Liver (tissue), 9 donors: ENCODE measurements around the gene EFCC1. TPM values are rescaled to one million over a fixed set of nuclear protein-coding genes. Genes with fewer than 3 reads are reported as not detected.

Experiments used
- DNase-seq: peaks from one replicate; pipeline ENCODE4 v3.0.0-alpha.2; 2017; ENCODE audit warnings: low spot score
- H3K27ac ChIP-seq, 2 donors: one replicate each; pipeline ENCODE4 v1.7.0; 2013; ENCODE audit warnings: inconsistent platforms in 2 of 2, low read length in 2 of 2, control low read depth in 1 of 2, low read depth in 1 of 2, mild to moderate bottlenecking in 1 of 2
- H3K27me3 ChIP-seq, 4 donors: one replicate each; pipeline versions ENCODE4 v1.6.1 to v1.7.0; 2013; ENCODE audit warnings: low read length in 3 of 4, inconsistent platforms in 1 of 4, mild to moderate bottlenecking in 1 of 4, moderate library complexity in 1 of 4; ENCODE audit not compliant: control insufficient read depth in 4 of 4, insufficient read depth in 4 of 4
- H3K36me3 ChIP-seq, 4 donors: one replicate each; pipeline versions ENCODE4 v1.6.1 to v1.7.0; 2013; ENCODE audit warnings: low read length in 3 of 4, mild to moderate bottlenecking in 3 of 4, low read depth in 1 of 4, moderate library complexity in 1 of 4; ENCODE audit not compliant: control insufficient read depth in 4 of 4, insufficient read depth in 3 of 4
- H3K4me1 ChIP-seq, 4 donors: one replicate each; pipeline versions ENCODE4 v1.6.1 to v1.7.0; 2013; ENCODE audit warnings: low read length in 3 of 4, mild to moderate bottlenecking in 3 of 4, moderate library complexity in 1 of 4; ENCODE audit not compliant: control insufficient read depth in 4 of 4, insufficient read depth in 4 of 4
- H3K4me3 ChIP-seq, 3 donors: one replicate each; pipeline versions ENCODE4 v1.6.1 to v1.7.0; 2013; ENCODE audit warnings: low read length in 3 of 3, control low read depth in 1 of 3, low read depth in 1 of 3, mild to moderate bottlenecking in 1 of 3
- H3K9ac ChIP-seq, 2 donors: one replicate each; pipeline ENCODE4 v1.7.0; 2013; ENCODE audit warnings: low read length in 2 of 2, mild to moderate bottlenecking in 2 of 2, moderate library complexity in 2 of 2, control low read depth in 1 of 2, low read depth in 1 of 2
- H3K9me3 ChIP-seq, 4 donors: one replicate each; pipeline versions ENCODE4 v1.6.1 to v1.7.0; 2013; ENCODE audit warnings: low read length in 3 of 4; ENCODE audit not compliant: control insufficient read depth in 4 of 4
- CTCF ChIP-seq: fragments of 150-350 bp; IDR thresholded peaks from 2 replicates; pipeline ENCODE4 v1.5.1; 2017; ENCODE audit warnings: improper control_type of control experiment, low read depth, low read length; ENCODE audit not compliant: missing input control
- EGR1 ChIP-seq, 2 donors: IDR thresholded peaks; 2 replicates each; pipeline ENCODE4 v1.6.1; 2016 to 2018; ENCODE audit warnings: antibody characterized with exemption in 2 of 2, low read depth in 2 of 2
- FOXA1 ChIP-seq: IDR thresholded peaks from 2 replicates; pipeline ENCODE4 v1.6.1; 2016; ENCODE audit warnings: antibody characterized with exemption
- FOXA2 ChIP-seq: IDR thresholded peaks from 2 replicates; pipeline ENCODE4 v1.6.1; 2016; ENCODE audit warnings: antibody characterized with exemption
- GABPA ChIP-seq, 2 donors: IDR thresholded peaks in 1 of 2; conservative IDR thresholded peaks in 1 of 2; 2 replicates each; pipeline ENCODE4 v1.6.1; 2016; ENCODE audit warnings: antibody characterized with exemption in 2 of 2, mild to moderate bottlenecking in 1 of 2, moderate library complexity in 1 of 2
- JUND ChIP-seq, 2 donors: IDR thresholded peaks; 2 replicates each; pipeline ENCODE4 v1.6.1; 2016; ENCODE audit warnings: antibody characterized with exemption in 2 of 2
- RXRA ChIP-seq, 2 donors: IDR thresholded peaks; 2 replicates each; pipeline ENCODE4 v1.6.1; 2017 to 2018; ENCODE audit warnings: antibody characterized with exemption in 2 of 2, mild to moderate bottlenecking in 1 of 2
- SP1 ChIP-seq: IDR thresholded peaks from 2 replicates; pipeline ENCODE4 v1.6.1; 2018; ENCODE audit warnings: antibody characterized with exemption, mild to moderate bottlenecking
- TAF1 ChIP-seq: conservative IDR thresholded peaks from 2 replicates; pipeline ENCODE4 v1.6.1; 2016; ENCODE audit warnings: antibody characterized with exemption, mild to moderate bottlenecking
- WGBS: extraction: QIAGEN DNeasy Blood & Tissue Kit; methylation state at CpG from one replicate; pipeline ENCODE4 v1.1.7; 2013; 5-methylcytosine and 5-hydroxymethylcytosine counted together
- polyA plus RNA-seq, 2 donors: library from polyadenylated mRNA; stranded (reverse) in 1 of 2; unstranded in 1 of 2; fragments of 200-250 nt in 1 of 2; fragments of >200 nt in 1 of 2; fragmentation: Nextera tagmentation in 1 of 2; extraction: Ambion mirVana in 1 of 2; gene quantifications; one replicate each; pipeline versions ENCODE4 v1.2.1 to v1.2.3, GENCODE V29; 2013 to 2015
- total RNA-seq, 2 donors: library from RNA; depleted of rRNA; stranded (reverse); fragments of >200 nt; gene quantifications; one replicate each; pipeline ENCODE4 v1.2.3, GENCODE V29; 2014
- TF ChIP-seq, protein P1 (sequence below): IDR thresholded peaks from 2 replicates; pipeline ENCODE4 v1.6.1; 2016; ENCODE audit warnings: antibody characterized with exemption
- TF ChIP-seq, protein P2 (sequence below): IDR thresholded peaks from 2 replicates; pipeline ENCODE4 v1.6.1; 2016; ENCODE audit warnings: antibody characterized with exemption, mild to moderate bottlenecking
- donor health status: healthy.
- donor health status: healthy.
- donor health status: healthy.
- donor health status: healthy.
- donor health status: healthy.

The EFCC1 gene
- total and polyA plus RNA-seq, 4 donors = 0.08 to 1.0 (median 0.24) TPM

DNA sequence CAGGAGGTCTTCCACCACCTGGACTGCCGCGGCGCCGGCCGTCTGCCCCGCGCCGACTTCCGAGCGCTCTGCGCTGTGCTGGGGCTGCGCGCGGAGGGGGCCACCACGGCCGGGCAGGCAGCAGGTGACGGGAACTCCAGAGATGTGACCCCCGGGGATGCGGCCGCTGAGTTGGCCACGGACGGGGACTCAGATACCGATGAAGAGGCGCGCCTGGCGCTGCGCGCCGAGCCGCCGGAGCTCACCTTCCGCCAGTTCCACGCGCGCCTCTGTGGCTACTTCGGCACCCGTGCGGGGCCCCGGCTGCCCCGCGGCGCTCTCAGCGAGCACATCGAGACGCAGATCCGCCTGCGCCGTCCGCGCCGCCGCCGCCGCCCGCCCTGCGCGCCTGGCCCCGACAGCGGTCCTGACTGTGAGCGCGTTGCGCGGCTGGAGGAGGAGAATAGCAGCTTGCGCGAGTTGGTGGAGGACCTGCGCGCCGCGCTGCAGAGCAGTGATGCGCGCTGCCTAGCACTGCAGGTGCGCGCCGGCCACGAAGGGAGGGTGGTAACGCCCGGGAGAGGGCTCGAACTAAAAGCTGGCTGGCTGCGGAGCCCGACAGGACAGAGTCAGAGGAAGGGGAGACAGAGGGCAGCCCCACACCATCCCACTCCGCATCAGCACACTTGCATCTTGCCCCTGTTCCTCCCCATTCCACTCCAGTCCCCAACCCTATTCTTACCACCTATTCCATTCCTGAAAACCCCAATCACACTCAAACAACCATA is 885 bp downstream of the EFCC1 start:
- no peaks in the 10 kb centered on the region for H3K36me3 ChIP-seq
- H3K9me3 ChIP-seq = no peaks in the 10 kb centered on the region
- H3K27ac ChIP-seq = peak overlapping the region in 1 of 2 donors; percentile 49
- TF ChIP-seq JUND (IDR thresholded peaks at IDR 0.05) = no peak
- no peak for TF ChIP-seq TAF1
- TF ChIP-seq GABPA (IDR thresholded peaks at IDR 0.05 in 1 of 2, conservative IDR thresholded peaks at IDR 0.05 in 1 of 2) = no peak
- TF ChIP-seq FOXA1 = no peak
- TF ChIP-seq, protein P1, sequence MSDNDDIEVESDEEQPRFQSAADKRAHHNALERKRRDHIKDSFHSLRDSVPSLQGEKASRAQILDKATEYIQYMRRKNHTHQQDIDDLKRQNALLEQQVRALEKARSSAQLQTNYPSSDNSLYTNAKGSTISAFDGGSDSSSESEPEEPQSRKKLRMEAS = no peak
- TF ChIP-seq, protein P2, sequence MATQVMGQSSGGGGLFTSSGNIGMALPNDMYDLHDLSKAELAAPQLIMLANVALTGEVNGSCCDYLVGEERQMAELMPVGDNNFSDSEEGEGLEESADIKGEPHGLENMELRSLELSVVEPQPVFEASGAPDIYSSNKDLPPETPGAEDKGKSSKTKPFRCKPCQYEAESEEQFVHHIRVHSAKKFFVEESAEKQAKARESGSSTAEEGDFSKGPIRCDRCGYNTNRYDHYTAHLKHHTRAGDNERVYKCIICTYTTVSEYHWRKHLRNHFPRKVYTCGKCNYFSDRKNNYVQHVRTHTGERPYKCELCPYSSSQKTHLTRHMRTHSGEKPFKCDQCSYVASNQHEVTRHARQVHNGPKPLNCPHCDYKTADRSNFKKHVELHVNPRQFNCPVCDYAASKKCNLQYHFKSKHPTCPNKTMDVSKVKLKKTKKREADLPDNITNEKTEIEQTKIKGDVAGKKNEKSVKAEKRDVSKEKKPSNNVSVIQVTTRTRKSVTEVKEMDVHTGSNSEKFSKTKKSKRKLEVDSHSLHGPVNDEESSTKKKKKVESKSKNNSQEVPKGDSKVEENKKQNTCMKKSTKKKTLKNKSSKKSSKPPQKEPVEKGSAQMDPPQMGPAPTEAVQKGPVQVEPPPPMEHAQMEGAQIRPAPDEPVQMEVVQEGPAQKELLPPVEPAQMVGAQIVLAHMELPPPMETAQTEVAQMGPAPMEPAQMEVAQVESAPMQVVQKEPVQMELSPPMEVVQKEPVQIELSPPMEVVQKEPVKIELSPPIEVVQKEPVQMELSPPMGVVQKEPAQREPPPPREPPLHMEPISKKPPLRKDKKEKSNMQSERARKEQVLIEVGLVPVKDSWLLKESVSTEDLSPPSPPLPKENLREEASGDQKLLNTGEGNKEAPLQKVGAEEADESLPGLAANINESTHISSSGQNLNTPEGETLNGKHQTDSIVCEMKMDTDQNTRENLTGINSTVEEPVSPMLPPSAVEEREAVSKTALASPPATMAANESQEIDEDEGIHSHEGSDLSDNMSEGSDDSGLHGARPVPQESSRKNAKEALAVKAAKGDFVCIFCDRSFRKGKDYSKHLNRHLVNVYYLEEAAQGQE = no peak
- peaks cover 9 to 40% (median 13%) of the 10 kb centered on the region in 4 donors for H3K4me1 ChIP-seq
- WGBS = 2% methylated on average over 81 of the region's 81 CpGs
- DNase-seq = no peak
- peaks cover 2 to 15% (median 9%) of the 10 kb centered on the region in 4 donors for H3K27me3 ChIP-seq
- H3K9ac ChIP-seq = no peak overlapping the region
- H3K4me3 ChIP-seq = peak overlapping the region in 2 of 3 donors; percentile 40 to 43

- Histone ChIP-seq H3K9me3 (no peaks in the 10 kb centered on the region), H3K4me1 (peaks cover 9 to 40% (median 13%) of the 10 kb centered on the region in 4 donors), H3K9ac (no peak overlapping the region), H3K27ac (no peak overlapping the region), H3K36me3 (no peaks in the 10 kb centered on the region), H3K4me3 (no peak overlapping the region), H3K27me3 (peaks cover 2 to 15% (median 8%) of the 10 kb centered on the region in 4 donors)
- 48% methylated on average over 28 of the region's 28 CpGs for WGBS
- no peak for TF ChIP-seq RXRA (IDR thresholded peaks at IDR 0.05)
- no peak for DNase-seq
These were observed 1.8 kb downstream of the EFCC1 start for GRCh38 chr3:129002573-129003569.

- H3K4me3 ChIP-seq = peak overlapping the region in 1 of 3 donors; percentile 29
- H3K9me3 ChIP-seq = no peaks in the 10 kb centered on the region
- TF ChIP-seq FOXA2 (no peak), EGR1 (IDR thresholded peaks at IDR 0.05; ENCODE audit: low read depth in 2 of 2) (no peak), CTCF (peak; percentile 28), SP1 (no peak)
- H3K27me3 ChIP-seq = peaks cover 2 to 15% (median 8%) of the 10 kb centered on the region in 4 donors
- no peak for DNase-seq
- 9% methylated on average over 55 of the region's 55 CpGs for WGBS
- peaks cover 9 to 40% (median 13%) of the 10 kb centered on the region in 4 donors for H3K4me1 ChIP-seq
- H3K36me3 ChIP-seq = no peaks in the 10 kb centered on the region
- no peak overlapping the region for H3K9ac ChIP-seq
- no peak overlapping the region for H3K27ac ChIP-seq
These were observed 2.5 kb downstream of the EFCC1 start for GRCh38 chr3:129003578-129004112.
